ENCODE results near the gene PRKCA. TPM values are rescaled to one million over a fixed set of nuclear protein-coding genes. Genes with fewer than 3 reads are reported as not detected.

The PRKCA gene
- total and polyA plus RNA-seq, 9 donors, result 9.1 to 67.6 (median 37.2) TPM

DNA sequence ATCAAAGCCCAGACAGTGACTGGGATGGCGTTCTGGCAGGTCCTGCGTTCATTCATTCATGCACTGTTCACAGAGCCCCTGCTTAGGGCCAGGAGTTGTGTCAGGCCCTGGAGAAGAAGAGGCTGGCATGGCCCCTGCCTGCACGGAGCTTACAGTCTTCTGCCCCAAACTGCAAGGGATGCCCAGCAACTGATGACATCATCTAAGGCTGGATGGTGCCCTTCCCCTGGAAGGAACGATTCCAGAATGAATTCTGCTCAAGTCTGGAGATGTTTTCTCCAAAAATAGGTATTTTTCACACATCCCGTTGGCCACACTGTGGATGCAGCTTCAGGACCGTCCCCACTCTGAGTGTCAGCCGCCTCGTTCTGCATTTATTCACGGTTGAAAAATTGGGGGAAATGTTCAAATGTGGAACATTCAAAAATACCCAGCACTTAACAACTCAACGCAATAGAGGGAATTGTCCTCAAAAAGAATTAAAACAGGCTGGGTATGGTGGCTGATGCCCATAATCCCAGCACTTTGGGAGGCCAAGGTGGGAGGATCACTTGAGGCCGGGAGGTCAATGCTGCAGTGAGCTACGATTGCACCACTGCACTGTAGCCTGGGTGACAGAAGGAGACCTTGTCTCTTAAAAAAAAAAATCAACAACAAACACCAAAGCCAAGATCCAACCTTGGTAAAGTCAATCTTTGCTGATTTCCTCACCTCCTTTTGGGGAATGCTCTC, 508.7 kb downstream of the PRKCA start:
- TF ChIP-seq, protein P1, sequence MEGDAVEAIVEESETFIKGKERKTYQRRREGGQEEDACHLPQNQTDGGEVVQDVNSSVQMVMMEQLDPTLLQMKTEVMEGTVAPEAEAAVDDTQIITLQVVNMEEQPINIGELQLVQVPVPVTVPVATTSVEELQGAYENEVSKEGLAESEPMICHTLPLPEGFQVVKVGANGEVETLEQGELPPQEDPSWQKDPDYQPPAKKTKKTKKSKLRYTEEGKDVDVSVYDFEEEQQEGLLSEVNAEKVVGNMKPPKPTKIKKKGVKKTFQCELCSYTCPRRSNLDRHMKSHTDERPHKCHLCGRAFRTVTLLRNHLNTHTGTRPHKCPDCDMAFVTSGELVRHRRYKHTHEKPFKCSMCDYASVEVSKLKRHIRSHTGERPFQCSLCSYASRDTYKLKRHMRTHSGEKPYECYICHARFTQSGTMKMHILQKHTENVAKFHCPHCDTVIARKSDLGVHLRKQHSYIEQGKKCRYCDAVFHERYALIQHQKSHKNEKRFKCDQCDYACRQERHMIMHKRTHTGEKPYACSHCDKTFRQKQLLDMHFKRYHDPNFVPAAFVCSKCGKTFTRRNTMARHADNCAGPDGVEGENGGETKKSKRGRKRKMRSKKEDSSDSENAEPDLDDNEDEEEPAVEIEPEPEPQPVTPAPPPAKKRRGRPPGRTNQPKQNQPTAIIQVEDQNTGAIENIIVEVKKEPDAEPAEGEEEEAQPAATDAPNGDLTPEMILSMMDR (IDR thresholded peaks at IDR 0.05), result no peak
- no peak for TF ChIP-seq POLR2A (IDR thresholded peaks at IDR 0.05)
- TF ChIP-seq EP300 (IDR thresholded peaks at IDR 0.05), result no peak
- Histone ChIP-seq H3K4me3 (no peak overlapping the region), H3K9me3 (no peaks in the 10 kb centered on the region), H3K36me3 (no peaks in the 10 kb centered on the region), H3K27ac (no peak overlapping the region), H3K4me1 (ENCODE audit: insufficient read depth) (no peaks in the 10 kb centered on the region), H3K27me3 (no peaks in the 10 kb centered on the region)
- intact Hi-C loops (cut with DNase I), result no loop called here
- no peak for DNase-seq
- WGBS, 3 donors, result 85 to 91% (median 85%) methylated on average over 12 of the region's 12 CpGs

DNA sequence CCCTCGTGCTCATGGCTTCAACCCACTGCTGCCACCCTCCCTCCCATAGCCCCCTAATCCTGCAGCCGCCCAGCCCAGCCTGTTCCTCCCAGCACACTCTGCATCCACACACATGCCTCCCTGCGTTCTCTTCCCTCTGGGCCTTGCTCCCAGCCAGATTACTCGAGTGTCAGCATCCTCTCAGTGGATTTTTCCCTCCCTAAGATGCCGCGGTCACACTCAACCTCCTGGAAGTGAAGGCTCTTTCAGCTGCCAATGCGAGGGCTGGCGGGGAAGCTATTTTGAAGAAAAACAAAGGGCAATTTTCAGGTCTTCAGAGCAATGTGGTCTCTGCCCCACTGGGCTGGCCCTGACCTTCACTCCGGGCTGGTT, 509.3 kb downstream of the PRKCA start:
- TF ChIP-seq EP300 (IDR thresholded peaks at IDR 0.05) (no peak), POLR2A (IDR thresholded peaks at IDR 0.05) (no peak)
- TF ChIP-seq, protein P1 (IDR thresholded peaks at IDR 0.05), result no peak
- 48 to 78% (median 51%) methylated on average over 9 of the region's 9 CpGs for WGBS, 3 donors

DNA sequence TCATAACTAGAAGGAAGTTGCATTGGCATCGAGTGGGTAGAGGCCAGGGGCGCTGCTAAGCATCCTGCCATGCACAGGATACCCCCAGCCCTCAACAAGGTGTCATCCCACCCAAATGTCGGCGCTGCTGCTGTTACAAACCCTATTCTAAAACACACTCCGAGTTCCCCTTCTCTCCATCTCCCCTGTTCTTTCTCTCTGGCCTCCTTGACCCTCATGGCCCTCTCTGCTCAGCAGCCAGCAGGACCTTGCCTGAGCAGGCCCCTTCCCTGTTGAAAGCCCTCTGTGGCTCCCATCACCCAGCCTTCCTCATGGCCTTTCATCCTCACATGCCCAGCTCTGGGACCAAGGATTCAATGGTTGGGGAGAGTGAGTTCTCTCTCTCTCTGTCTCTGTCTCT, 510.2 kb downstream of the PRKCA start:
- Histone ChIP-seq H3K4me3 (no peak overlapping the region), H3K27me3 (no peaks in the 10 kb centered on the region), H3K4me1 (ENCODE audit: insufficient read depth) (no peaks in the 10 kb centered on the region), H3K27ac (no peak overlapping the region), H3K9me3 (no peaks in the 10 kb centered on the region), H3K36me3 (no peaks in the 10 kb centered on the region)
- TF ChIP-seq POLR2A (IDR thresholded peaks at IDR 0.05) (no peak), EP300 (IDR thresholded peaks at IDR 0.05) (no peak)
- TF ChIP-seq, protein P1 (IDR thresholded peaks at IDR 0.05), result no peak
- intact Hi-C loops (cut with DNase I), result no loop called here
- no peak for DNase-seq
- 85 to 88% (median 88%) methylated on average over 5 of the region's 5 CpGs for WGBS, 3 donors

More for the DNA sequence above, 509.3 kb downstream of the PRKCA start:
- Histone ChIP-seq H3K9me3 (no peaks in the 10 kb centered on the region), H3K4me3 (no peak overlapping the region), H3K36me3 (no peaks in the 10 kb centered on the region), H3K27me3 (no peaks in the 10 kb centered on the region), H3K4me1 (ENCODE audit: insufficient read depth) (no peaks in the 10 kb centered on the region), H3K27ac (no peak overlapping the region)
- intact Hi-C loops (cut with DNase I), result no loop called here
- DNase-seq, result no peak

DNA sequence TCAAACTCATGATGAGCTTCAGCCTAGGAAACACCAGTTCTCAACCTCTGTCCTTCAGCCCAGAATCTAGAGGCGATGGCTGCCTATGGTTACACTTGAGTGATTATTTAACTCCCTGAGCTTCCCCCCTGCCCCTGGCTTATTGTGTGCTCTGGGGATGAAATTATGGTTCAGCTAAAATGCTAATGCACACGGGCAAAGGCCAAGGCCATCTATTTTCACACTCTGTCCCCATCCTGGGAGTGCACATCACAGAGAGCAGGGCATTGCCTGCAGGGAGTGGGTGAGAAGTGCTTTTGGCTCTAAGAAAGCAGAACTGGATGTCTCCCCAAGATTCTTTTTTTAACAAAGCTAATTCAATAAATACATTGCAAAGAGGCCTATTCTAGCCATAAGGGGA, 510.9 kb downstream of the PRKCA start:
- intact Hi-C loops (cut with DNase I), result no loop called here
- Histone ChIP-seq H3K4me1 (ENCODE audit: insufficient read depth) (no peaks in the 10 kb centered on the region), H3K27ac (no peak overlapping the region), H3K9me3 (no peaks in the 10 kb centered on the region), H3K4me3 (no peak overlapping the region), H3K36me3 (no peaks in the 10 kb centered on the region), H3K27me3 (no peaks in the 10 kb centered on the region)
- no peak for DNase-seq
- TF ChIP-seq, protein P1 (IDR thresholded peaks at IDR 0.05), result no peak
- no peak for TF ChIP-seq EP300 (IDR thresholded peaks at IDR 0.05)
- no peak for TF ChIP-seq POLR2A (IDR thresholded peaks at IDR 0.05)
- WGBS, 3 donors, result 40 to 50% (median 42%) methylated on average over 2 of the region's 2 CpGs

All from ovary (tissue), 9 donors.